Measurements from ENCODE around the gene IQGAP3. TPM values are rescaled to one million over a fixed set of nuclear protein-coding genes. Genes with fewer than 3 reads are reported as not detected.

The IQGAP3 gene
- total and polyA plus RNA-seq, 2 of the 4 experiments (the other 2 are of a cell fraction): 12.5 to 13.6 TPM

DNA sequence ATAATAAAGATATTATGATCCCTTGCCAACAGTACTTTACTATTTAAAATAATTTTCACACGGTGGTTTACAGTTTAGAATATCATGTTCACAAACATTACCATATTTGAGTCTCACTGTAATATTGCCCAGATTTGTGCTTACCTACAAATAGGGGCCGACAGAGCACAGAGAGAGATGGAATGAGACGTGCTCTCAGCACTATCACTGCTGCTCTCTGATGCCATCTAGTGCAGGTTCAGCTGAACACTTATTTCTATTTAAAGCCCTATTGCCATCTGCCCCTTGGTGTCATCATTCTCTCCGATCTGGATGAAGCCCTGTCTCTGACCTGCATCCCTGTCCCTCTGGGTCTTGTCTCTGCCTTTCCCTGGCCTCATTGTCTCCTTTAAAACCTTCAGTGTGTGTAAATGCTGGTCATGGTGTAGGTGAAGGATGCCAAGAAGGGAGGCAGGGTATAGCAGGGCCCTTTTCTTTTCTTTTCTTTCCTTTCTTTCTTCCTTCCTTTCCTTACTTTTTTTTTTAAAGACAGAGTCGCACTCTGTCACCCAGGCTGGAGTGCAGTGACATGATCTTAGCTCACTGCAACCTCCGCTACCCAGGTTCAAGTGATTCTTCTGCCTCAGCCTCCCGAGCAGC lies 35.8 kb upstream of the IQGAP3 start:
- no peak overlapping the region for H4K91ac ChIP-seq (ENCODE audit: insufficient read depth, low read depth, low read length)
- ATAC-seq (ENCODE audit: low read depth) (peak; percentile 99), DNase-seq (peak; percentile 75)
- intact Hi-C loops (cut with micrococcal nuclease) (loop anchor here (1.0 to 2.0 kb wide), 4 partner anchors 24 to 225 kb away; no protein-coding TSS in a partner anchor), in situ Hi-C loops (cut with MboI; ENCODE audit: low sequenced_read_pairs) (loop anchor here (5.0 kb wide), 1 partner anchor 221 kb away; no protein-coding TSS in a partner anchor), dilution Hi-C loops (cut with HindIII; ENCODE audit: low sequenced_read_pairs, unreplicated experiment) (no loop called here)
- H3K27ac ChIP-seq (ENCODE audit: insufficient read depth, low read length): no peak overlapping the region
- no peak overlapping the region for H2BK120ac ChIP-seq (ENCODE audit: low read depth, low read length)
- no peak overlapping the region for H2BK15ac ChIP-seq (ENCODE audit: low read depth, low read length)
- no peaks in the 10 kb centered on the region for H3K36me3 ChIP-seq (ENCODE audit: control insufficient read depth, insufficient read depth, low read length)
- peaks cover 21% of the 10 kb centered on the region for H3K27me3 ChIP-seq (ENCODE audit: control insufficient read depth, insufficient read depth, low read length)
- no peaks in the 10 kb centered on the region for H3K79me1 ChIP-seq (ENCODE audit: low read depth in 1 of 2, low read length in 2 of 2)
- no peak overlapping the region for H2BK5ac ChIP-seq (ENCODE audit: low read depth, low read length, poor library complexity, severe bottlenecking)
- no peak overlapping the region for H3K4me3 ChIP-seq (ENCODE audit: insufficient read depth, low read depth, low read length)
- POLR2A ChIA-PET (ENCODE audit: unreplicated experiment): no interaction called here
- H4K20me1 ChIP-seq (ENCODE audit: insufficient read depth, low read length): no peaks in the 10 kb centered on the region
- H3K18ac ChIP-seq (ENCODE audit: low read depth, low read length): no peak overlapping the region
- H2AK9ac ChIP-seq (replicated peaks; ENCODE audit: low read depth, low read length, poor library complexity): no peak overlapping the region
- H3K14ac ChIP-seq (replicated peaks; ENCODE audit: low read depth, low read length): no peak overlapping the region
- H3K23ac ChIP-seq (ENCODE audit: low read depth, low read length): no peak overlapping the region
- no CpG with 5 or more reads among the region's 7 CpGs for WGBS, 2 experiments (ENCODE audit: extremely low coverage in 2 of 2, insufficient read length in 1 of 2)
- H3K4me2 ChIP-seq (ENCODE audit: low read depth, low read length): no peak overlapping the region
- no peak overlapping the region for H3K9ac ChIP-seq (ENCODE audit: low read depth, low read length)
- H3K4me1 ChIP-seq (ENCODE audit: control insufficient read depth, insufficient read depth, low read length): no peaks in the 10 kb centered on the region
- no peak overlapping the region for H2AK5ac ChIP-seq (ENCODE audit: low read depth, low read length)
- H4K8ac ChIP-seq (ENCODE audit: low read depth in 2 of 2, low read length in 2 of 2): no peak overlapping the region
- no TSS peak for BruUV-seq (replicated peaks)
- TF ChIP-seq CEBPB (IDR thresholded peaks at IDR 0.05; ENCODE audit: low read depth, low read length): peak; percentile 53
- no peak for TF ChIP-seq CHD1 (IDR thresholded peaks at IDR 0.05; ENCODE audit: low read depth, low read length)
- TF ChIP-seq MAFK (IDR thresholded peaks at IDR 0.05; ENCODE audit: low read depth, low read length): peak; percentile 22; the same call in 1 of the 2 replicates
- peak; percentile 82 for TF ChIP-seq RAD21 (IDR thresholded peaks at IDR 0.05; ENCODE audit: low read length)
- no peak for TF ChIP-seq FOS (IDR thresholded peaks at IDR 0.05; ENCODE audit: low read depth, low read length)
- TF ChIP-seq MAZ (IDR thresholded peaks at IDR 0.05; ENCODE audit: borderline replicate concordance, low read depth, low read length): no peak
- TF ChIP-seq SMC3 (IDR thresholded peaks at IDR 0.05; ENCODE audit: low read depth, low read length): peak; percentile 83
- TF ChIP-seq, protein P1, sequence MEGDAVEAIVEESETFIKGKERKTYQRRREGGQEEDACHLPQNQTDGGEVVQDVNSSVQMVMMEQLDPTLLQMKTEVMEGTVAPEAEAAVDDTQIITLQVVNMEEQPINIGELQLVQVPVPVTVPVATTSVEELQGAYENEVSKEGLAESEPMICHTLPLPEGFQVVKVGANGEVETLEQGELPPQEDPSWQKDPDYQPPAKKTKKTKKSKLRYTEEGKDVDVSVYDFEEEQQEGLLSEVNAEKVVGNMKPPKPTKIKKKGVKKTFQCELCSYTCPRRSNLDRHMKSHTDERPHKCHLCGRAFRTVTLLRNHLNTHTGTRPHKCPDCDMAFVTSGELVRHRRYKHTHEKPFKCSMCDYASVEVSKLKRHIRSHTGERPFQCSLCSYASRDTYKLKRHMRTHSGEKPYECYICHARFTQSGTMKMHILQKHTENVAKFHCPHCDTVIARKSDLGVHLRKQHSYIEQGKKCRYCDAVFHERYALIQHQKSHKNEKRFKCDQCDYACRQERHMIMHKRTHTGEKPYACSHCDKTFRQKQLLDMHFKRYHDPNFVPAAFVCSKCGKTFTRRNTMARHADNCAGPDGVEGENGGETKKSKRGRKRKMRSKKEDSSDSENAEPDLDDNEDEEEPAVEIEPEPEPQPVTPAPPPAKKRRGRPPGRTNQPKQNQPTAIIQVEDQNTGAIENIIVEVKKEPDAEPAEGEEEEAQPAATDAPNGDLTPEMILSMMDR (conservative IDR thresholded peaks at IDR 0.05; ENCODE audit: low read depth, low read length): peak; percentile 86
- H3K9me1 ChIP-seq (ENCODE audit: insufficient read depth, low read length): no peaks in the 10 kb centered on the region
- H2AFZ ChIP-seq (replicated peaks; ENCODE audit: low read length, poor library complexity): peak overlapping the region; percentile 52
- H3K4ac ChIP-seq (ENCODE audit: low read depth, low read length): no peak overlapping the region
- H2BK20ac ChIP-seq (ENCODE audit: low read depth, low read length): no peak overlapping the region
- no peaks in the 10 kb centered on the region for H3K9me3 ChIP-seq (ENCODE audit: control insufficient read depth, insufficient read depth, low read length)
- H4K5ac ChIP-seq (ENCODE audit: low read depth, low read length): no peak overlapping the region
- CTCF ChIA-PET: interaction anchor here (0.6 to 1.4 kb wide), 7 partner anchors 9 to 223 kb away, joined by 3 to 7 read pairs (median 3); partner anchors contain the start of gene NAXE
- no peak overlapping the region for H3K56ac ChIP-seq (ENCODE audit: extremely low read depth, insufficient read depth, low read length)
